GM12892 (cell line): ENCODE data around the gene NDST1.

Experiments
- POLR2A ChIP-seq: IDR thresholded peaks from 2 replicates; pipeline ENCODE4 v1.6.1; 2011; ENCODE audit warnings: low read depth, low read length, control low read depth
- POLR2AphosphoS5 ChIP-seq: IDR thresholded peaks from 2 replicates; pipeline ENCODE4 v1.6.1; 2011; ENCODE audit warnings: low read depth, low read length, control low read depth
- TAF1 ChIP-seq: IDR thresholded peaks from 2 replicates; pipeline ENCODE4 v1.6.1; 2011; ENCODE audit warnings: low read depth, mild to moderate bottlenecking, control low read depth, low read length, borderline replicate concordance

GRCh38 chr5:150598006-150598405, 90.1 kb downstream of the NDST1 start:
- TF ChIP-seq POLR2A (no peak), POLR2AphosphoS5 (no peak), TAF1 (no peak)
